NCI-H526 (cell line): ENCODE data around the gene HLA-DQA1.
"Not testable (repeated sequence)": the region's sequence is repeated elsewhere in the genome, so short reads cannot be mapped to it uniquely, and the experiment has no call there.

Experiments
- DNase-seq, 2 experiments: peaks; one replicate each; lab custom pipeline; 2025; lab: John Stamatoyannopoulos, UW

HLA-DQA1 gene

DNA sequence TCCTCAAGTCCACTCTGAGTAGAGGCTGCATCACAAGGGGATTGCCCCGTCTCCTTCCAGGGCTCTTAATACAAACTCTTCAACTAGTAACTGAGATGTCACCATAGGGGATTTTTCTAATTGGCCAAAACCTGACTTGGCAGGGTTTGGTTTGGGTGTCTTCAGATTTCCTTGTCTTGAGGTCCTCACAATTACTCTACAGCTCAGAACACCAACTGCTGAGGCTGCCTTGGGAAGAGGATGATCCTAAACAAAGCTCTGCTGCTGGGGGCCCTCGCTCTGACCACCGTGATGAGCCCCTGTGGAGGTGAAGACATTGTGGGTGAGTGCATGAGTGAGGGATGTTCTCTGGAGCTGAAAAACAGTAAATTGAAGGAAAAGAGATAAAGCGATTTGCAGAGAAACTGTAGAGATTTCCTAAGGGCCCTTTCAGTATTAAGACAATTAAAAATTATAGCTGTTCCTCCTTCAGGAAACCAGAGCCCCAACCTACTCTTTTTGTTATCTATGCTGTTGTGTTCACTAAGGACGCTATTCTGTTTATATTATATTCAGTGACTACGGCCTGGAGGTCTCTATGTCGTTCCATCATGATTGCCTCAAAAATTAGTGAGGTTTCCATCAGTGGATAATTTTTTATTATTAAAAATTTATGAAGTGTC is at the start of gene HLA-DQA1:
HLA-DQA1 (plus strand) TSS at position 188 of the 662 bp plus-strand sequence; CDS start at position 241, 53 bp downstream.
- DNase-seq = no peak

DNA sequence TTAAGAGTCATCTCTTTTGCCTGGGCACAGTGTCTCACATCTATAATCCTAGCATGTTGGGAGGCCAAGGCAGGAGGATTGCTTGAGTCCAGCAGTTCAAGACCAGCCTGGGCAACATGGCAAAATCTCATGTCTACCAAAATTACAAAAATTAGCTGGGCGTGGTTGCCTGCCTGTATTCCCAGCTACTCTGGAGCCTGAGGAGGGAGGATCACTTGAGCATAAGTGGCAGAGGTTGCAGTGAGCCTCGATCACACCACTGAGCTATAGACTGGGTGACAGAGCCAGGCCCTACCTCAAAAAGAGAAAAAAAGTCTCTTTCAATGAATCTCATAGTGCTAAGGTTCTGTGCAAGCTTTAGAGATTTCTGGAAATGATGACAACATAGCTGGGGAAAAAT is 49.0 kb upstream of the HLA-DQA1 start:
- no peak for DNase-seq

DNA sequence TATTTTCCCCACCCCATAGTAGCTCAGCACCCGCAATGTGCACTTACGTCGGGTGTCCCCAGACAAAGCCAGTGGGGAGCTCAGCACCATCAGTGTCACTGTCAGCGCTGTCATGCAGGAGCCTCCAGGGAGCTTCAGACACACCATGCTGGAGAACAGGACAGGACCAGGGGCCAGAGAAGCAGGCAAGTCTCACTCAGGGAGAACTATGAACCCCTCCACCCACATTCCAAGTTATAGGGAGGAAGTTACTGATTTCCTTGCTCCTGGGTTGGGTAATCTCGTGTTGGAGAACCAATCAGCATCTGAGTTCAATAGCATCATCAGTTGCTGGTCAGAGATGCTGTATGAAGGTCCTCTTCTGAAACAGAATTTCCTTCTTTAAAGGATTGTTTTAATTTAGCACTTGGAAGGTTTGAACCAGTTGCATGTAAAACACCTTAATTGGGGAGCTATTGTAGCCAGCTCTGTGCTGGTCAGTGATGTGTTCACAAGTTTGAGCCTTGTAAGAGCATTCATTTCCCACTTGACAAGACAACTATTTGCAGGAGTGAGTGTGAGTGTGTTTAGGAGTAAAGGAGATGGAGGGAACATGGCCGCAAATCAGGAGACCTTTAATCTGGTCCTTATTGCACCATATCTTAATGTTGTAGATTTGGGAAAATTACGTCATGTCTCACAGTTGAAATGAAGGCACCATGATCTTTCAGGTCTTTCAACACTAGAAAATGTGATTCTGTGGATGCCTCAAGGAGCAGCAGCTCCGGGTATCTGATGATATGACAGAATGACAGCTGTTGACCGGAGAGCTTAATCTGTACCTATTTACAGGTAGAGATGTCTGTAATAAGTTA is 47.4 kb upstream of the HLA-DQA1 start, which contains the start of gene HLA-DRB1:
HLA-DRB1 (minus strand) TSS at position 253 of the 854 bp plus-strand sequence; CDS start at position 147, 106 bp downstream.
- DNase-seq = no peak

DNA sequence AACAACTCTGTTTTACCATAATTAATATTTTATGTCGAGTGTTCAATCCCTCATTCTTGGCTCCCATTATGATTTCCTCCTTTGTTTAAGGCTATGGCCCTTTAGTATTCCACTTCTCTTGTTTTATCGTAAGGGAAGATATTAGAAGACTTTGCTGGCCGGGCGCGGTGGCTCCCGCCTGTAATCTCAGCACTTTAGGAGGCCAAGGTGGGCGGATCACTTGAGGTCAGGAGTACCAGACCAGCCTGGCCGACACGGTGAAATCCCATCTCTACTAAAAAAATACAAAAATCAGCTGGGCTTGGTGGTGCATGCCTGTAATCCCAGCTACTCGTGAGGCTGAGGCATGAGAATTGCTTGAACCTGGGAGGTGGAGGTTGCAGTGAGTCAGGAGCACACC is 46.5 kb upstream of the HLA-DQA1 start:
- not testable (repeated sequence) for DNase-seq

DNA sequence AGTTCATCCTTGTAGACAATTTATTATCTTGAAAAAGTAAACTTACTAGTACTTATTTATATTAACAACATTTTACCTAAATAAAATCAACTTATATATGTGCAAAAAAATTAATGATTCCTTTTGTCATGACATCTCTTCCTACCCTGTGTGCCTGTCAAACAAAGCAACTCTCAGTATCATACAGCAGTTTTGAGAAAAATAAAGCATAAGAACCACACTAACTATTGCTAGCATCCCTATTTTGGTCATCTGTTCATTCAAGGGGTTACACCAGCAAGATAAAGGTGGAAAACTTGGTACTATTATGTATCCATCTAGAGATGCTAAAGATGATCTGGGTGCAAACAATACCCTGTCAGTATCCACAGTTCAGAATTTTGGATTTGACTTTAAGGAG is 40.2 kb upstream of the HLA-DQA1 start:
- DNase-seq = no peak

DNA sequence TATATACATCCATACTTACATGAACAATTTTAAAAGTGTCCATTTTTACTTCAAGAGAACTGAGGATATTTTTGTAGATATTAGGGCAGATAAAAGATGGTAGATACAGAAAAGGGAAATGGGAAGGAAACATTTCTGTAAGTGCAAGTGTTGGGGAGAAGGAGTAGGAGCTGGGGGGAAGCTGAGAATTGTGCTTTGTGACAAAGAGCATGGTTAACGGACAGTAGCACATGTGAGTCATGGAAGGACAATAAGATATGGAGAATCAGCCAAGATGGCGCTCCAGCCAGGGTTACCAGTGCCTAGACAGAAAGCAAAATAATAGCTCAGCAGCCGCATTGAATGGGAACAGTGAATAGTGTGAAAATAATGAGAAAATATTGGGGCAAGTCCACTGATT is 34.8 kb upstream of the HLA-DQA1 start:
- no peak for DNase-seq

DNA sequence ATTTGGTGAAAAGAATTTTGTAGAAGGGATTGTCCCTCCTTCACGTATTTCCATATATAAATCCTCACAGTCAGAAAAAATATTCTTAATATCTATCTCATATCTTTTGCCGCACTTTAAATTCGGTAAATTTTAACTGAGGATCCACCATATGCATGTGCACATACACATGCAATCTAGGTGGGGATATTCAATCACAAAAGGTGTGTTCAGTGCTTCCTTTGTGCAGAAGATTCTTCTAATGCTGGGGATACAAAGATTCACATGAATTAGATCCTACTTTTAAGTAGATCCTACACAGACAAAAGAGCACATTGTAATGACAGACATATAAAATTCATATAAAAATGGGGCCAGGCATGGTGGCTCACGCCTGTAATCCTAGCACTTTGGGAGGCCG is 34.0 kb upstream of the HLA-DQA1 start:
- DNase-seq = no peak

DNA sequence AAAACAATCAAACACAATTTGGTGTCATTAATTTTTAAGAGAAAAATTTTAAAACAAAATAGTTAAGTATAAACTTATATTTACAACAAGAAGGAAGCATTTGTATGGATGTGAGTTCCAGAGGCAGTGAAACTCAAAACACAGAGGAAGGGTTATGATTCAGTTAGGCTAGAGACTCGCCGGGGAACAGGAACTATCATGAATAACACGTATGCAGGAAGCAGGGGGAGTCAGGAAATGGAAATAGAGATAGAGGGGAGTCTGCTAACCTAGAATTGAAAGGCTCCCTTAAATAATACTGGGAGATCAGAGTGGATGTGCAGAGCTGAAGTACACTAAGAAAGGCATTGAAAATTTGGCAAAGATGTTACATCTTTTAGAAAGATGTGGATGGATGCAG is 33.3 kb upstream of the HLA-DQA1 start:
- no peak for DNase-seq

DNA sequence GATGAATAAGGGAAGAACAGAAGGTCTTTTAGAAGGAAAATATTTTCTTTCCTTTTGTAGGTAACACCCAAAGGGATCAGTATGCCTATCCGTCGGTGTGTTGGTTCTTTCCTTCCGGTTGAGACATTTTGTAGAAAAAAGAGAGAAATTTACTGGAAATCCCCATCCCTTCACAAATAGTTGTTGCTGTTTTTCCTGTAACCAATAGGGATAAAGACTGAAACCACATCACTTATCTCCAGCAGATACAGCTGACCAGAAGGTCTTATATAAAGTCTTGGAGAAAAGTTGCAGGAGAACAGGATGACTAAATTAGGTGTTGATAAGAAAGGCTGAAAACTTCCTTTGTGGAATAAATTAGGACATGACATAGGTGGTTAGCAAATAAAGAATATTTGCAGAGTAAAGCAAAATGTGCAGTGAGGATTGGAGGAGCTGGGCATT is 32.8 kb upstream of the HLA-DQA1 start:
- no peak for DNase-seq

DNA sequence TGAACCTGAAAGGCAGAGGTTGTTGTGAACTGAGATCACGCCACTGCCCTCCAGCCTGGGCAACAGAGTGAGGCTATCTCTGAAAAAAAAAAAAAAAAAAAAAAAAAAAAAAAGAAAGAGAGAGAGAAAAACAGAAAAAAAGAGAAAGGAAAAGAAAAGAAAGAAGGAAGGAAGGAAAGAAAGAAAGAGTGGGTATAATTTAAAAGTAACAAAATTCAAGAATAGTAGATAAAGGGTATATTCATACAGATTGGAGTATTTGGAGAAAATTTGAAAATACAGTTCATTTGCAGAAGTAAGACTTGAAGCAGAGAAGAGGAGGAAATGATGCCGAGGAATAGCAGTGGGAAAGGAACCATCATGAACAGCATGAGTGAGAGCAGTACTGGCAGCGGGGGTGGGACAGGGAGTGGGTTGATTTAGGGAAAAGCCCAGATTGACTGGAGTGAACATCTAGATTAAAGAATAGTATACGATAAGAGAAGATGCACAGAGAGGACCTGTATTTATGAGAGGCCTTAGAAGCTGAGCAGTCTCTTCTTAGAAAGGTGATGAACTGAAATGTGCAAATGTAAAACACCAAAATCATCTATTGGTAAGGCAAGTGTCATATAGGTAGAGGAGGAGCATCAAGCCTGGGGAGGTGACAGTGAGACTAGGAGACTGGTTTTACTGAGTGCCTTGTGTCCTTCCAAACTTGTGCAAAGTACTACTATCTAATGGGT is 29.8 kb upstream of the HLA-DQA1 start:
- DNase-seq = no peak

DNA sequence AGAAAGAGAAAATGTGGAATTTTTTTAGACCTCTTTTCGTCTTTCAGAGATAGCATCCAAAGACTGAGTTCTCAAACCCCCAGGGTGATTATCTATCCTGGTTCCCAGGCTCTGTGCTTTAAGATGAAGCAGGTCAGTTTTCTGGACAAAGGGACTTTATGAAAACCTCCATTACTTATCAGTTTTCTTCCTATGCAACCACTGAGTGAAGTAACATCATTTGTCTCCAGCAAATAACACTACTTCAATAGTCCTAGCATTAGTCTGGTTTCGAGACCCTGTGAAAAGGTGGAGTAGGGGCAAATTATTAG is 29.3 kb upstream of the HLA-DQA1 start:
- DNase-seq = no peak

DNA sequence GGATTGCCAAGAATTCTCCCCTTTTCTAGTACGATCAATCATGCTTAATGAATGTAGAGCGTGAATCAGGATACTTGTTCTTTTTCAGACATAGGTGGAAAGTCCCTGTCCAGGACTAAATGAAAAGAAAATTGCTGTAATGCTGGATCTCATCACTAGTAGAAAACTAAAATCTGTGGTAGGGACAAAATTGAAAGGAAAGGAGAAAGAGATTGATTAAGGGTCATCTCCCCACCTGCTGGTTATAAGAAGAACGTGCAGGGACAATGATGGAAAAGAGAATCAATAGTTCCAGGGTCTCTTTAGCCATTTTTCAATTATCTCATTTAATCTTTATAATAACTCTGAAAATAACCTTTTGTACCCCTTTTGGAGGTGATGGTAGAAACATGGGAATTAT is 28.8 kb upstream of the HLA-DQA1 start:
- DNase-seq = no peak

DNA sequence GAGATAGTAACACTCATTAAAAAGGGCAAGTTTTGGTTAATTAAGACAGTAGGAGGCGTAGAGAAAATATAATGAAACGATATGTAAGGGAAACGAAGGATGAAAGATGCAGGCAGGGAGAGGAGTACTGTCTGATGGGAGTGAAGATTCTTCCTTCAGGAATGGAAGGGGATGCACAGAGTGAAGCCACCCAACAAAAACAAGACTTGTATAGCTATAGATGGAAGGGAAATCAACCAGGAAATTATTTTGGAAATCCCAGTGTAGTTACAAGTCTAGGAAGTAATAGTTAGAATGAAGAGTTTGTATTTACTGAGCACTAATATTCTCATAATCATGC is 27.8 kb upstream of the HLA-DQA1 start:
- no peak for DNase-seq

DNA sequence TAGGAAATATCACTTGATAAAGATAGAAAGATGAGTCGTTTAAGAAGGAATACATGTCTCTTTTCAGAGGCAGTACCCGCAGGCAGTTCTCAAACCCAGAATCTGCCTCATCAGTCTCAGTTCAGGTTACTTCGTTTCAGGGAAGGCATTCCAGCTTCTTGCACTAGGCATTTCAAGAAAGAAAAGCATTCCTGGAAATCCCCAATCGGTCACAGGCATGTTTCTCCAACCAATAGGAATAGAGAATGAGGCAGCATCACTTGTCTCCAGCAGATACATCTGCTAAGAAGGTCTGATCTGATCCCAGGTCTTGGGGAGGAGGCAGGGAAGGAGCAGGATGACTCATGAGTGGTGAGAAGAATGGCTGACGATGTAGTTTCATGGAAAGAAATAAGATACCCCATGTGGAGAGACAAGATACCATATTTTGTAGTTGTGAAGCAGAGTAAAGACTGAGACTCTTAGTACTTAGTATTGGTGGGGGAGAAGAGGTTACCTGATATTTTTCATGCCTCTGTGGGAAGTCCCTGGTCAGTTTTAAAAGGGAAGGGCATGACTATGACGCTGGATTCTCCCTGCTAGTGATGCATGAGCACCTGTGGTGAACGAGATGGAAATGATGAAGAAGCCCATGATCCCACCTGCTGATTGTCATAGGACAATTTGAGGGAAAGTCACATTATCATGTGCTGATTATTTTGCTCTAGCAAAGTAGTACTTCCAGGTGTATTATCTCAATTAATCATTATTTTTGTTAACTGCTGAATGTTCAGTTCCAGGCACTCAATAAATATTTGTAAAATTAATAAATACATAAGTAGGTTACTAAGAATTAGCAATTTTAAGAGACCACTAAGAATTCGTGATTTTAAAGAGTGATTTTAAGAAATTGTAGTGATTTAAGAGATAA is 27.2 kb upstream of the HLA-DQA1 start:
- peak; percentile 39 to 68 for DNase-seq

DNA sequence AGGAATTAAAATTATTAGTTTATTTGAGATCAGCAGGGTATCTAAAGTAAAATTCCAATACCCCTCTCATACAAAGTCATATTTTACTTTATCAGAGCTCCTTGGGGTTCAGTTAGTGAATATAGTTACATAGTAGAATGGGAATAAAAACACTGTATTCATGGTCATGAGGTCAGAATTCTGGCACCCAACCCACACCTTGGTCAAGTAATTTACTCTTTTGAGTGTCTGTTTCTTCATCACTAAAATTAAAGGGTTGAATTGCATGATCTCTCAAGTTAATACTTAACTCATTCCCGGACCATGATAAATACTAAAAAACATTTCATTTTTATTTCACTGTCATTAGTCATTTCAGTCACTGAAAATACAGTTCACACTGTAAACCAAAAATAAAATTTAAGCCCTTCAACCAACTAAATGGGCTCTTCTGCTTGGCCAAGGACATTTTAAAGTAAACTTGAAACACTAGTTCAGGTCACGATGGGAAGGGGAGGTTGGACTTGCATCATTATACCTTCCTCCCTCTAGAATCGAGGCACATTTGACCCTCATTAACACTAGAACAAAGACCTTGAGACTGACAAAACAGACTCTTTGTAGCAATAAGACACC is 26.4 kb upstream of the HLA-DQA1 start:
- DNase-seq = no peak

DNA sequence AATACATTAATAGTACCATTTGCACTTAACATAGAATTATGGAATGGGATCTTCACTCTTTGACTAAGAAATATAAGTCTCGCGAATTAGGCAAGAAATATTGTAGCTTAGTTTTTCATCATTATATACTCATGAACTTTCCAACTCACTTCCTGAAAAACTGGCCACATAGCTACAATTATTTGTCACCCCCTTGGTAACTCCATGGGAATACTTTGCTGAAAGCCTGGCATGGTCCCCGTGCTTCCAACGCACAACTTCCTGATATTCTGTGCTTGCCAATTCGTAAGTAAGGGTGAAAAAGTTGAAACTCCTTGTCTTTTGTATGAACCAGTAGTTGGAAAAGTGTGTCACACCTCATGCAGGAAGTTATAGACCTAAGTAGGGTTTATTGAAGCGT is 23.7 kb upstream of the HLA-DQA1 start:
- no peak for DNase-seq

DNA sequence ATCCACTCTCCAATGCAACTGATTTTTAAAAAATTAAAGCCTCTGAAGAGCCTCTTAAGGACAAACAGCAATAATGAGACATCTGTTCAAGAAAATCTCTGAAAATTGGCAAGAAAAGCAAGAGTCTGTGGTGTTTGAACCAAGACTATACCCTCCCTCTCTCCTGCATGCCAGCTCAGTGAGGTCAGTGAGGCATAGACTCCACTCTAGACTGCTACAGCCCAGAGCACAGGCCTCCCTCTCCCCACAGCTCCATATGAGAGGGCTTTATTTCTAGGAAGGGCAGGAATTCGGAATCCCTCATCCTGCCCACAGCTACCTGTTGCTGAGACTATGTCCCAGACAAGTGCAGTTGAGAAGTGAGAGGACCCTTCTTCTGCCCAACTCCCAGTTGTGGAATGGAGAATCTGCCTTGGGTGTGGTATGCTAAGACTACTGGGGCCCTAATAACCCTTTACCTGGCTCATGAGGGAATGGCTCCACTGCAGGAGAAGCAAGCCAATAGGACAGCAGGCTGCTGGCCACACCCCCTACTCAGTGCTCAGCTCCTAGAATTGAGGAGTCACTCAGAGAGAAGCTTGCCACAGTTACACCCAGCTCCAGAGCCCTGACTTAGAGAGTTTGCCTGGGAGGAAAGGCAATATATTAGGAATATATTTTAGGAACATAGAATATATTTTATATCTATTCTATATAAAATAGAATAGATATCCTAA is 22.7 kb upstream of the HLA-DQA1 start:
- no peak for DNase-seq

DNA sequence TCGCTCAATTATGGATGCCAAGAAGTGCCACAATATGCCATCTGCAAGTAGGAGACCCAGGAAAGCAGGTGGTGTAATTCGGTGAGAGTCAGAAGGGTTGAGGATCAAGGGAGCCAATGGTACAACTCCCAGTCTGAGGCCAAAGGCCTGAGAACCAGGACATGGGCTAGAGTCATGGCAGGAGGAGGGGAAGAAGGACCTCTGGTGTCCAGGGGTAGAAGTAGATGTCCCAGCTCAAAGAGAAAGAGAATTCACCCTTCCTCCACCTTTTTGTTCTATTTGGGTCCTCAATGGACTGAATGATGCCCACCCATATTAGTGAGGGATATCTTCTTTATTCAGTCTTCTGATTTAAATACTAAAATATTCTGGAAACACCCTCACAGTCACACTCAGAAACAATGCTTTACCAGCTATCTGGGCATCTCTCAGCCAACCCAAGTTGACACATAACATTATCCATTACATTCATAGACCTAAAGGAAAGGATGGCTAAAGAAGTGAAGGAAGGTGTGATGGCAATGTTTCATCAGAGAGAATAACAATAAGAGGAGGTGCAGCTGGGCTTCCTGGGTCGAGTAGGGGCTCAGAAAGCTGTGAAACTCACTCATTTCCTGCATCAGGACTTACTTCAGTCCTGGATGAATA is 21.2 kb upstream of the HLA-DQA1 start:
- no peak for DNase-seq

DNA sequence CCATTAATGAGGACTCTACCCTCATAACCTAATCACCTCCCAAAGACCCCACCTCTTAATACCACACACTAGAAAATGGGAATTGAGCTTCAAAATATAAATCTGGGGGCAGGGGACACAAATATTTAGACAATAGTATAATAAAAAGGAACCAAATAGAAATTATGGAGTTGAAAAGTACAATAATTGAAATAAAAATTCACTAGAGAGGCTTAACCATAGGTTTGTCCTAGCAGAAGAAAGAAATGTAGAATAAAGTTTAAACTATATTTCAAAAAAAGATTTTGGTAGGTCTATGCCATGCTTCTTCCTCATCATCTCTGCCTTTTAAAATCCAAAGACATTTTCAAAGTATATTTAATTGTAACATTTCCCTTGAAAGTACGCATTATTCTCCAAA is 19.5 kb upstream of the HLA-DQA1 start:
- DNase-seq = no peak

DNA sequence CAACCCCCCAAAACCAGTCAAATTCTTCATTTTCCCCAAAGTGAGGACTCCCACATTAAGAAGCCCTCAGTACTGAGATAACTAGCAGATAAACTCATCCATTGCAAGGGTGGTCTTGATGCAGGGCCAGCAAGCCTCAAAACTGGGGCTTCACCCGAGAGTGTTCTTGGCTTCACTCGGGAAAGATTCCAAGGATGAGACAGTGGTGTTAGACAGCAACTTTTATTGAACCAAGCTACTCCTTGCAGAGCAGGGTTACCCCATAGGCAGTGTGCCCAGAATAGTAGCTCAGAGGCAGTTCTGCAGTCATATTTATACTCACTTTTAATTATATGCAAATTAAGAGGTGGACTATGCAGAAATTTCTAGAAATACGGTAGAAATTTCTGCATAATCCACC is 15.8 kb upstream of the HLA-DQA1 start:
- no peak for DNase-seq
